Measurements from ENCODE around the gene ITGB6.

DNA sequence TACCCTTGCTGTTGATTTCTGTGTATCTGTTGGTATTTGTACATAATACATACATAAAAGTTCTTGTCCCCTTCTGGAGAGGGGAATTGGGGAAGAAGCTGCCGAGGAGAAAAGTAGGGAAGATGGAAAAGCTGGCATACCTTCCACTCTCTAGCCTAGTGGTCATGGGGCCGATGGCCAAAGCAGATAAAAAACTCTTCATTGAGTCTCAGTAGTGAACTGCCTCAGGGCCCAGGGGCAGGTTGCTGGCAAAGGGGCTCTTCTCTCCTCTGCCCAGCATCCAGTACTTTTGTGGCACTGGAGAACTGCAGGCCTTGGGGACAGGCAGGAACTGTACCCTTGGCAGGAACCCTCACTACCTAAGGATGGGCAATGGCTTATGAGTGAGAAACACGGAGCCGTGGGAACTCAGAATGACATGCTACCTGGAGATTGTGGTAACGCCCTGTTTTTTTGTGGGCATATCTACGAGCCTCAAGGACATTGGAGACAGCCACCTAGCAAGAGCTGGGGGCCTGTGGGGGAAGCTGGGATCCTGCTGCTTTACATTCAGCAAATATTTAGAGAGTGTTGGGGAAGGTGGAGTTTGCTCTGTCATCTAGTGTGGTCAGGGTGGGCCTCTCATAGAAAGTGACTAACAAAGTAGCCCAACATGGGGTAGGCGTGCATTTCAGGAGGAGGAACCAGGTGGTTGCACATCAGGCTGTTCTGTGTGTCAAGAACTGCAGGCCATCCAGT, 22.6 kb upstream of the ITGB6 start:
- TF ChIP-seq, protein P1, sequence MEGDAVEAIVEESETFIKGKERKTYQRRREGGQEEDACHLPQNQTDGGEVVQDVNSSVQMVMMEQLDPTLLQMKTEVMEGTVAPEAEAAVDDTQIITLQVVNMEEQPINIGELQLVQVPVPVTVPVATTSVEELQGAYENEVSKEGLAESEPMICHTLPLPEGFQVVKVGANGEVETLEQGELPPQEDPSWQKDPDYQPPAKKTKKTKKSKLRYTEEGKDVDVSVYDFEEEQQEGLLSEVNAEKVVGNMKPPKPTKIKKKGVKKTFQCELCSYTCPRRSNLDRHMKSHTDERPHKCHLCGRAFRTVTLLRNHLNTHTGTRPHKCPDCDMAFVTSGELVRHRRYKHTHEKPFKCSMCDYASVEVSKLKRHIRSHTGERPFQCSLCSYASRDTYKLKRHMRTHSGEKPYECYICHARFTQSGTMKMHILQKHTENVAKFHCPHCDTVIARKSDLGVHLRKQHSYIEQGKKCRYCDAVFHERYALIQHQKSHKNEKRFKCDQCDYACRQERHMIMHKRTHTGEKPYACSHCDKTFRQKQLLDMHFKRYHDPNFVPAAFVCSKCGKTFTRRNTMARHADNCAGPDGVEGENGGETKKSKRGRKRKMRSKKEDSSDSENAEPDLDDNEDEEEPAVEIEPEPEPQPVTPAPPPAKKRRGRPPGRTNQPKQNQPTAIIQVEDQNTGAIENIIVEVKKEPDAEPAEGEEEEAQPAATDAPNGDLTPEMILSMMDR (IDR thresholded peaks at IDR 0.05): no peak
- no peak for TF ChIP-seq POLR2A (IDR thresholded peaks at IDR 0.05)

Data from thyroid gland (tissue), 4 donors.